ENCODE results near the gene SMIM29. TPM values are rescaled to one million over a fixed set of nuclear protein-coding genes. Genes with fewer than 3 reads are reported as not detected.
"Not testable (repeated sequence)": the region's sequence is repeated elsewhere in the genome, so short reads cannot be mapped to it uniquely, and the experiment has no call there.

SMIM29 gene
- total RNA-seq, 4 donors from 2014 or later: 17.3 to 21.6 (median 18.2) TPM

DNA sequence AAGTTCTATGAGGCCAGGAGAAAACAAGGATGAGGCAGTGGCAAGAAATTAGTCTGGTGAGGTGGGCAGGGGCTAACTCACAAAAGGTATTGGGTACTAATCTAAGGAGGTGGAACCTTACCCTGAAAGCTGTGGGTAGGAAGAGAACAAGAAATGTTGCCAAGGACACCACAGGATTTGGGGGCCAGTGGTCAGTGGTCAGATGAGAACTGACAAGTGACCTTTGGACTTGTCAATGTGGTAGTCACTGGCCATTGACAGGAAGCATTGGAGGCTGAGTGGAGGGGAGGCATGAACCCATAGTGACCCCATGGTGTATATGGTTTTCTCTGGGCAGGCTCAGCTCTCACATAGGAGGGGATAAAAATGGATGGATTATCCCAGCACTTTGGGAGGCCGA is 25.3 kb upstream of the SMIM29 start:
- Histone ChIP-seq H3K36me3 (peaks cover 0 to 11% (median 0%) of the 10 kb centered on the region in 3 donors), H3K27ac (peak overlapping the region in 1 of 4 donors; percentile 43), H3K9me3 (no peaks in the 10 kb centered on the region), H3K4me1 (peaks cover 0 to 10% (median 0%) of the 10 kb centered on the region in 3 donors), H3K27me3 (no peaks in the 10 kb centered on the region), H3K4me3 (no peak overlapping the region)
- no peak for TF ChIP-seq POLR2A (IDR thresholded peaks at IDR 0.05)
- TF ChIP-seq, protein P1, sequence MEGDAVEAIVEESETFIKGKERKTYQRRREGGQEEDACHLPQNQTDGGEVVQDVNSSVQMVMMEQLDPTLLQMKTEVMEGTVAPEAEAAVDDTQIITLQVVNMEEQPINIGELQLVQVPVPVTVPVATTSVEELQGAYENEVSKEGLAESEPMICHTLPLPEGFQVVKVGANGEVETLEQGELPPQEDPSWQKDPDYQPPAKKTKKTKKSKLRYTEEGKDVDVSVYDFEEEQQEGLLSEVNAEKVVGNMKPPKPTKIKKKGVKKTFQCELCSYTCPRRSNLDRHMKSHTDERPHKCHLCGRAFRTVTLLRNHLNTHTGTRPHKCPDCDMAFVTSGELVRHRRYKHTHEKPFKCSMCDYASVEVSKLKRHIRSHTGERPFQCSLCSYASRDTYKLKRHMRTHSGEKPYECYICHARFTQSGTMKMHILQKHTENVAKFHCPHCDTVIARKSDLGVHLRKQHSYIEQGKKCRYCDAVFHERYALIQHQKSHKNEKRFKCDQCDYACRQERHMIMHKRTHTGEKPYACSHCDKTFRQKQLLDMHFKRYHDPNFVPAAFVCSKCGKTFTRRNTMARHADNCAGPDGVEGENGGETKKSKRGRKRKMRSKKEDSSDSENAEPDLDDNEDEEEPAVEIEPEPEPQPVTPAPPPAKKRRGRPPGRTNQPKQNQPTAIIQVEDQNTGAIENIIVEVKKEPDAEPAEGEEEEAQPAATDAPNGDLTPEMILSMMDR (IDR thresholded peaks at IDR 0.05): no peak
- WGBS, 2 donors: 88 to 100% methylated on average over 1 of the region's 1 CpG
- intact Hi-C loops (cut with DNase I): no loop called here
- no peak for DNase-seq

DNA sequence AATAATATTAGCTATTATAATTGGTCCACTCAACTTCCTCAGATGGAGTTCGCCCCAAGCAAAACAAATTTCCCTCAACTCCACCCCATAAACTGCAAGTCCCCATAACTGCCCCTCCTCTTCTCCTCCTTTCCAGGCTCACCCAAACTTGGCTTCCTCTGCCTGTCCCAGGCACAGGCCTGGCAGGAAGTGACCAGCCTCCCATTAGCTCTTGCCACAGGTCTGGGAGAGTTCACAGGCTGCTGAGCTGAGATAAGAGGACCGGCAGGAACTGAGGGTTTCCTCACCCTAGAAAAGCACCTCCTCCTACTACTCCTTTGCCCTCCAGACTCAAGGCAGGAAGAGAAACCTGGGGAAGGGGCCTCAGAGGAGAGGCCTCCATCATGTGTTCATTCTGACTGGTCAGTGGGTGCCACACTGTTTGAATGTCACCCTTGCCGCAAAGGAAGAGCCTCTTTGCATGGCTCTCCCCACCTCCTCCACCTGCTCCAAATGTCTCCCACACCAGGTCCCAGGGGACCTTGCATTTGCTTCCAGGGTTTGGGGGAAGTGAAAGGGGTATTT is 24.5 kb upstream of the SMIM29 start:
- Histone ChIP-seq H3K9me3 (no peaks in the 10 kb centered on the region), H3K27ac (peak overlapping the region in 2 of 4 donors; percentile 25 to 43), H3K27me3 (no peaks in the 10 kb centered on the region), H3K36me3 (peaks cover 0 to 3% (median 0%) of the 10 kb centered on the region in 3 donors), H3K4me3 (no peak overlapping the region), H3K4me1 (peaks cover 0 to 10% (median 0%) of the 10 kb centered on the region in 3 donors)
- intact Hi-C loops (cut with DNase I): no loop called here
- WGBS, 2 donors: 59 to 64% methylated on average over 3 of the region's 3 CpGs
- DNase-seq: no peak
- no peak for TF ChIP-seq POLR2A (IDR thresholded peaks at IDR 0.05)
- TF ChIP-seq, protein P1 (IDR thresholded peaks at IDR 0.05): no peak

DNA sequence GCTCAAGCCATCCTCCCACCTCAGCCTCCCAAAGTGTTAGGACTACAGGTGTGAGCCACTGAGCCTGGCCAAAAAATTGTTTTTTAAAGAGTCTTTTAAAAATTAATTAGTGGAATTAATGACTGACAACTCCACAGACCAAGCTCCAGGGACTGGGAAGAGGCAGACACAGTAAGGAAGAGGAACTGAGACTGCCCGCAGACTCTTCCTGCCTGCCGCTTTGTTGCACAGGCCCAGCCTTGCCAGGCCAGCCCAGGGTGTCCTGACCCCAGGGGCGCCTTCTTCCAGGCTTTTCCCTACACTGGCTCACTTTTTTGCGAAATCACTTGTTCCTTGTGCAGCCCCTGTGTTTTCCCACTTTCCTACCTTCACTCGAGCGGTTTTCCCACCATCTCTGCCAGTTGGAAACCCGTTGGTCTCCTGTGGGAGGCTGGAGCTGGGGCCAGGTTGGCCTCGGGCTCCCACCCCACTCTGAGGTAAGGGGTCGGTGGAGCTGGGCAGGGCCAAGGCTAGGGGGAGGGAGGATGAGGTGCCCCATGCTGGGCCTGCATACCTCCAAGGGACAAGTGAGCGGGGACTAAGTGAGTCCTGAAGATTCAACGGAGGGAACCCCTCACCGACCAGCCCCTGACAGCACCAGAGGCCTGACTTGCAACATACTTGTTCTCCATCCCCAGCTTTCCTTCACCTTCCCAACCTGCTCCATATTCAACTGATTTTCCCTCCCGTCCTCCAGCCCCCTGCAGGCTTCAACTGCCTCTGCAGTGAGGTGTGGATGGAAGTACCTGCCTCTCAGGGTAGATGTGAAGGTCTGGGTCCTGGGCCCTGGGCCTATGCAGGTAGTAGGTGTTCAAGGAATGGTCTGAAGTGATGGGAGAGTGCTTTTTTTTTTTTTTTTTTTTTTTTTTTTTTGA is 23.5 kb upstream of the SMIM29 start:
- H3K4me1 ChIP-seq: peaks cover 0 to 10% (median 0%) of the 10 kb centered on the region in 3 donors
- H3K27ac ChIP-seq: peak overlapping the region in 2 of 4 donors; percentile 13 to 36
- TF ChIP-seq POLR2A (IDR thresholded peaks at IDR 0.05): no peak
- TF ChIP-seq, protein P1 (IDR thresholded peaks at IDR 0.05): peak in 1 of 6 experiments; percentile 4
- H3K27me3 ChIP-seq: no peaks in the 10 kb centered on the region
- intact Hi-C loops (cut with DNase I): no loop called here
- H3K4me3 ChIP-seq: no peak overlapping the region
- H3K9me3 ChIP-seq: no peaks in the 10 kb centered on the region
- no peaks in the 10 kb centered on the region for H3K36me3 ChIP-seq
- no peak for DNase-seq
- WGBS, 2 donors: 75 to 84% methylated on average over 8 to 13 of the region's 13 CpGs

DNA sequence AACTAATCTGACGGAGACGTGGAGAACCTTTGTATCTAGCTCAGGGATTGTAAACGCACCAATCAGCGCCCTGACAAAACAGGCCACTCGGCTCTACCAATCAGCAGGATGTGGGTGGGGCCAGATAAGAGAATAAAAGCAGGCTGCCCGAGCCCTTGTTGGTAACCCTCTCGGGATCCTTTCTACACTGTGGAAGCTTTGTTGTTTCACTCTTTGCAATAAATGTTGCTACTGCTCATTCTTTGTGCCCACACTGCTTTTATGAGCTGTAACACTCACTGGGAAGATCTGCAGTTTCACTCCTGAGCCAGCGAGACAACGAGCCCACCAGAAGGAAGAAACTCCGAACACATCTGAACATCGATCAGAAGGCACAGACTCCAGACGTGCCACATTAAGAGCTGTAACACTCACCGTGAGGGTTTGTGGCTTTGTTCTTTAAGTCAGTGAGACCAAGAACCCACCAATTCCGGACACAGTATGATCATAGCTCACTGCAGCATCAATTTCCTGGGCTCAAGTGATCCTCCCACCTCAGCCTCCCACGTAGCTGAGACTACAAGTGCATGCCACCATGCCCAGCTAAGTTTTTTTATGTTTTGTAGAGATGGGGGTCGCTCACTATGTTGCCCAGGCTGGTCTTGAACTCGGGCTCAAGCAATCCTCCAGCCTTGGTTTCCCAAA is 21.0 kb upstream of the SMIM29 start:
- H3K4me1 ChIP-seq: peaks cover 0 to 10% (median 0%) of the 10 kb centered on the region in 3 donors
- H3K4me3 ChIP-seq; H3K36me3 ChIP-seq; intact Hi-C loops (cut with DNase I); DNase-seq; H3K27ac ChIP-seq; H3K27me3 ChIP-seq; H3K9me3 ChIP-seq: not testable (repeated sequence)
- 62 to 83% methylated on average over 8 to 15 of the region's 17 CpGs for WGBS, 2 donors

DNA sequence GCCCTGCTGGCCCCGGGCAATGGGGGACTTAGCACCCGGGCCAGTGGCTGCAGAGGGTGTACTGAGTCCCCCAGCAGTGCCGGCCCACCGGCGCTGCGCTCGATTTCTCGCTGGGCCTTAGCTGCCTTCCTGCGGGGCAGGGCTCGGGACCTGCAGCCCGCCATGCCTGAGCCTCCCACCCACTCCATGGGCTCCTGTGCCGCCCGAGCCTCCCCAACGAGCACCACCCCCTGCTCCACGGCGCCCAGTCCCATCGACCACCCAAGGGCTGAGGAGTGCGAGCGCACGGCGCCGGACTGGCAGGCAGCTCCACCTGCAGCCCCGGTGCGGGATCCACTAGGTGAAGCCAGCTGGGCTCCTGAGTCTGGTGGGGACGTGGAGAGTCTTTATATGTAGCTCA is 20.3 kb upstream of the SMIM29 start:
- H3K4me1 ChIP-seq: peaks cover 0 to 10% (median 0%) of the 10 kb centered on the region in 3 donors
- H3K27me3 ChIP-seq; DNase-seq; H3K4me3 ChIP-seq; H3K27ac ChIP-seq; H3K9me3 ChIP-seq; H3K36me3 ChIP-seq; intact Hi-C loops (cut with DNase I): not testable (repeated sequence)
- WGBS, 2 donors: 100% methylated on average over 5 of the region's 25 CpGs; no CpG with 5 or more reads in 1 of the 2 donors

Measured in esophagus squamous epithelium (tissue), 5 donors.